Activated CD8-positive, alpha-beta T cell treated with anti-CD3 and anti-CD28 coated beads for 36 hours (primary cell): ENCODE measurements around the gene PAK1. TPM values are rescaled to one million over a fixed set of nuclear protein-coding genes. Genes with fewer than 3 reads are reported as not detected.

ENCODE experiments used
- ATAC-seq: fragments of 200-7000 bp; cut with Tn5 transposase; one replicate; pipeline ENCODE4 v1.10.0; 2021; ENCODE audit warnings: mild to moderate bottlenecking, moderate library complexity
- CTCF ChIA-PET: fragments of 350-600 bp; sonication (Branson Sonifier 250); formaldehyde crosslinking; loops from one replicate; lab custom pipeline; 2021; ENCODE audit warnings: antibody characterized with exemption; lab: Charles Lee
- POLR2A ChIA-PET: fragments of 350-600 bp; sonication (Branson Sonifier 250); formaldehyde crosslinking; loops from one replicate; lab custom pipeline; 2021; ENCODE audit warnings: antibody characterized with exemption; lab: Charles Lee
- DNase-seq: peaks from one replicate; pipeline ENCODE4 v3.0.0-alpha.2; 2020
- H3K27ac Mint-ChIP-seq: one replicate; pipeline ENCODE4 v1.8.0; 2021; ENCODE audit warnings: mild to moderate bottlenecking, mixed read lengths
- H3K27me3 Mint-ChIP-seq: one replicate; pipeline ENCODE4 v1.8.0; 2021; ENCODE audit warnings: mixed read lengths
- H3K36me3 Mint-ChIP-seq: one replicate; pipeline ENCODE4 v1.8.0; 2021; ENCODE audit warnings: low read depth, mixed read lengths
- H3K4me1 Mint-ChIP-seq: one replicate; pipeline ENCODE4 v1.8.0; 2021; ENCODE audit warnings: low read depth, mixed read lengths
- H3K4me3 Mint-ChIP-seq: one replicate; pipeline ENCODE4 v1.8.0; 2021; ENCODE audit warnings: mild to moderate bottlenecking, moderate library complexity, mixed read lengths
- H3K9me3 Mint-ChIP-seq: one replicate; pipeline ENCODE4 v1.8.0; 2021; ENCODE audit warnings: mixed read lengths
- intact Hi-C: fragments of 100-400 bp; cut with micrococcal nuclease; formaldehyde crosslinking; loops from one replicate; pipeline ENCODE4 v1.10.0; 2022
- total RNA-seq, 2 experiments: library from RNA; stranded (reverse); gene quantifications; one replicate each; pipeline ENCODE4 v1.2.3, GENCODE V29; 2021
- TF ChIP-seq, protein P1 (sequence below): fragments of 200-600 bp; IDR thresholded peaks from one replicate; pipeline ENCODE4 v1.8.0; 2022; ENCODE audit warnings: antibody characterized with exemption, mild to moderate bottlenecking

Gene PAK1
- total RNA-seq, 2 experiments from 2014 or later = 43.8 to 49.9 TPM

GRCh38 chr11:77517226-77517625 is 43.3 kb upstream of the PAK1 start:
- intact Hi-C loops = no loop called here
- H3K27me3 Mint-ChIP-seq = peaks cover 2% of the 10 kb centered on the region
- no peak overlapping the region for H3K27ac Mint-ChIP-seq
- DNase-seq = no peak
- CTCF ChIA-PET = no interaction called here
- H3K36me3 Mint-ChIP-seq = no peaks in the 10 kb centered on the region
- POLR2A ChIA-PET = no interaction called here
- H3K9me3 Mint-ChIP-seq = no peaks in the 10 kb centered on the region
- TF ChIP-seq, protein P1, sequence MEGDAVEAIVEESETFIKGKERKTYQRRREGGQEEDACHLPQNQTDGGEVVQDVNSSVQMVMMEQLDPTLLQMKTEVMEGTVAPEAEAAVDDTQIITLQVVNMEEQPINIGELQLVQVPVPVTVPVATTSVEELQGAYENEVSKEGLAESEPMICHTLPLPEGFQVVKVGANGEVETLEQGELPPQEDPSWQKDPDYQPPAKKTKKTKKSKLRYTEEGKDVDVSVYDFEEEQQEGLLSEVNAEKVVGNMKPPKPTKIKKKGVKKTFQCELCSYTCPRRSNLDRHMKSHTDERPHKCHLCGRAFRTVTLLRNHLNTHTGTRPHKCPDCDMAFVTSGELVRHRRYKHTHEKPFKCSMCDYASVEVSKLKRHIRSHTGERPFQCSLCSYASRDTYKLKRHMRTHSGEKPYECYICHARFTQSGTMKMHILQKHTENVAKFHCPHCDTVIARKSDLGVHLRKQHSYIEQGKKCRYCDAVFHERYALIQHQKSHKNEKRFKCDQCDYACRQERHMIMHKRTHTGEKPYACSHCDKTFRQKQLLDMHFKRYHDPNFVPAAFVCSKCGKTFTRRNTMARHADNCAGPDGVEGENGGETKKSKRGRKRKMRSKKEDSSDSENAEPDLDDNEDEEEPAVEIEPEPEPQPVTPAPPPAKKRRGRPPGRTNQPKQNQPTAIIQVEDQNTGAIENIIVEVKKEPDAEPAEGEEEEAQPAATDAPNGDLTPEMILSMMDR = no peak
- no peaks in the 10 kb centered on the region for H3K4me1 Mint-ChIP-seq
- ATAC-seq = no peak
- H3K4me3 Mint-ChIP-seq = no peak overlapping the region

DNA sequence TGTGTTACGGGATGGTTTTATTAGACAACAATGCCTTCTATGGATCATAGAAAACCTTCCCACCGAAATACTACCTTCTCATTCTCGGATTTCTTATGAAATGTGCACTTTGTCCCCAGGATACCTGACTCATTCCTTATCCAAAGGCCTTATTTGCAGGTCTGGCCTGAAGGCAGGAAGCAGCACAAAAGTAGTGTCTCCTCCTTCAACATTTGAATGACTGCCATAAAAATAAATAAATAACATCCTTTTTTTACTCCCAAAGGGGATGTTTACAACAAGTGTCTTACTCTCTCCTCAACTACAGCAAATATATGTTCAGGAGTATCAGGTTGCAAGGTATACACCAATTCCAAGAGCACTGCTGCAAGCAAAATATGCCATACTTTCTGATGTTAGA is 41.6 kb upstream of the PAK1 start:
- no peak overlapping the region for H3K27ac Mint-ChIP-seq
- no peaks in the 10 kb centered on the region for H3K36me3 Mint-ChIP-seq

DNA sequence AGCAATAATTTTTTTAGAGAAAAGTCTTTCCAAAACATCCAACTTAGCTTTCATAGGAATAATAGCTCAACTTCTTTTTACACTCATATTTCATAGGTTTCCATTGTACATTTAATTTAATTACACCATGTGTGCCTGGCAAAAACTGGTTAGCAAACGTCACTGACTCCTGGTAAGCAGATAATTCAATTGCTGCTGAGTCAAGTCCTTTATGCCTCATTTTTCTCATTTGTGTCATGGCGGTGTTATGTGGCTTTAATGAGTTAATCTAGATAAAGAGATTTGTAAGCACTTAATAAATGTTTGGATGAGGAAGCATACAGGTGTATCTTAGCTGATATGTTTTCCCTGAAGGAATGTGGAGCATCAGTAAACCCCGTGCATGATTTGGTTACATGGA is 41.2 kb upstream of the PAK1 start:
- intact Hi-C loops = no loop called here
- Mint-ChIP-seq H3K27me3 (peaks cover 4% of the 10 kb centered on the region), H3K4me1 (no peaks in the 10 kb centered on the region), H3K9me3 (no peaks in the 10 kb centered on the region), H3K27ac (no peak overlapping the region), H3K4me3 (no peak overlapping the region), H3K36me3 (no peaks in the 10 kb centered on the region)
- ATAC-seq (no peak), DNase-seq (no peak)
- ChIA-PET CTCF (interaction anchor here (0.9 to 1.2 kb wide), 2 partner anchors 9 to 327 kb away, joined by 3 read pairs; no protein-coding TSS in a partner anchor), POLR2A (interaction anchor here (1.0 kb wide), 1 partner anchor 104 kb away, joined by 3 read pairs; no protein-coding TSS in a partner anchor)
- TF ChIP-seq, protein P1 = no peak

More for the DNA sequence above, 41.6 kb upstream of the PAK1 start:
- ATAC-seq (no peak), DNase-seq (no peak)
- TF ChIP-seq, protein P1 = no peak
- H3K9me3 Mint-ChIP-seq = no peaks in the 10 kb centered on the region
- ChIA-PET POLR2A (interaction anchor here (1.0 kb wide), 1 partner anchor 104 kb away, joined by 3 read pairs; no protein-coding TSS in a partner anchor), CTCF (interaction anchor here (1.2 kb wide), 1 partner anchor 9 kb away, joined by 3 read pairs; no protein-coding TSS in a partner anchor)
- intact Hi-C loops = no loop called here
- H3K4me3 Mint-ChIP-seq = no peak overlapping the region
- no peaks in the 10 kb centered on the region for H3K4me1 Mint-ChIP-seq
- H3K27me3 Mint-ChIP-seq = peaks cover 4% of the 10 kb centered on the region

GRCh38 chr11:77512092-77512491 is 38.2 kb upstream of the PAK1 start:
- no peak for DNase-seq
- TF ChIP-seq, protein P1 = no peak
- no peak overlapping the region for H3K4me3 Mint-ChIP-seq
- no peaks in the 10 kb centered on the region for H3K9me3 Mint-ChIP-seq
- no peak overlapping the region for H3K27ac Mint-ChIP-seq
- no peak for ATAC-seq
- ChIA-PET POLR2A (no interaction called here), CTCF (interaction anchor here (1.3 kb wide), 1 partner anchor 100 kb away, joined by 3 read pairs; no protein-coding TSS in a partner anchor)
- peaks cover 4% of the 10 kb centered on the region for H3K27me3 Mint-ChIP-seq
- no peaks in the 10 kb centered on the region for H3K36me3 Mint-ChIP-seq
- H3K4me1 Mint-ChIP-seq = no peaks in the 10 kb centered on the region
- intact Hi-C loops = no loop called here

DNA sequence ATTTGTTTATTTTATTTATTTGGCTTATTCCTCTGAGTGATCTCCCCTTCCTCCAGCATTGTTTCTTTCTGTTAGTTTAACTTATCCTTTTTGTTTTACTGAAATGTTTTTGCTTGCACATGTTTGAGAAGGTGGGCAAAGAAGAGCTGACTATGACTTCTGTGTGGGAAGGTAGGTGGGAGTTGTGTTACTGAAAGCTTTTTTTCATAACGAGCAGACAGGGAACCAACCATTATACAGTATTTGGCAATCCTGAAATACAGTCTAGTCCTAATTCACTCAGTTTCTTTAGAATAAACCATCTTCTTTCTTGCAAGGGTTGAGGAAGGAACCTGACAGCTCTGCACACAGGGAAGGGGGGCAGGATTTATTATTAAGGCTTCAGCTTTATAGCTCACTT is 37.0 kb upstream of the PAK1 start:
- no peaks in the 10 kb centered on the region for H3K9me3 Mint-ChIP-seq
- TF ChIP-seq, protein P1 = no peak
- H3K4me1 Mint-ChIP-seq = no peaks in the 10 kb centered on the region
- DNase-seq (no peak), ATAC-seq (no peak)
- ChIA-PET POLR2A (interaction anchor here (0.7 kb wide), 1 partner anchor 44 kb away, joined by 3 read pairs; no protein-coding TSS in a partner anchor), CTCF (interaction anchor here (0.8 to 1.8 kb wide), 2 partner anchors 36 to 37 kb away, joined by 3 to 5 read pairs; no protein-coding TSS in a partner anchor)
- no peak overlapping the region for H3K4me3 Mint-ChIP-seq
- intact Hi-C loops = no loop called here
- no peaks in the 10 kb centered on the region for H3K36me3 Mint-ChIP-seq
- no peak overlapping the region for H3K27ac Mint-ChIP-seq
- H3K27me3 Mint-ChIP-seq = peaks cover 4% of the 10 kb centered on the region
